Gastrocnemius medialis (tissue), 4 donors: ENCODE results near the gene CMIP.

Experiments
- CTCF ChIP-seq, 5 experiments: fragments of 450-650 bp in 3 of 5; fragments of 200-600 bp in 2 of 5; sonication (generic) in 2 of 5; IDR thresholded peaks in 4 of 5; conservative IDR thresholded peaks in 1 of 5; 1 replicate in 4 of 5; 2 replicates in 1 of 5; pipeline ENCODE4 v1.5.1; 2016 to 2019; ENCODE audit warnings: antibody characterized with exemption in 5 of 5, mild to moderate bottlenecking in 3 of 5, moderate library complexity in 3 of 5
- POLR2A ChIP-seq, 2 donors: fragments of 450-650 bp; IDR thresholded peaks; one replicate each; pipeline ENCODE4 v1.6.1; 2017; ENCODE audit warnings: antibody characterized with exemption in 2 of 2, mild to moderate bottlenecking in 2 of 2, moderate library complexity in 2 of 2

- TF ChIP-seq CTCF (IDR thresholded peaks at IDR 0.05 in 4 of 5, conservative IDR thresholded peaks at IDR 0.05 in 1 of 5) (no peak), POLR2A (IDR thresholded peaks at IDR 0.05) (no peak)
These were observed 1.5 kb upstream of the CMIP start for GRCh38 chr16:81442916-81443687.
